ENCODE results near the gene TTLL11.

TTLL11 gene

GRCh38 chr9:121996783-121997182 is 96.3 kb downstream of the TTLL11 start:
- Histone ChIP-seq H2AFZ (no peak overlapping the region), H3K4me1 (no peaks in the 10 kb centered on the region), H3K4me2 (ENCODE audit: low read length) (no peak overlapping the region), H3K9me3 (ENCODE audit: control insufficient read depth, low read length) (no peaks in the 10 kb centered on the region), H3K27ac (no peak overlapping the region), H3K4me3 (ENCODE audit: low read depth, low read length) (no peak overlapping the region), H3K27me3 (ENCODE audit: control insufficient read depth, insufficient read depth, low read length) (no peaks in the 10 kb centered on the region), H3K9ac (no peak overlapping the region), H3K79me2 (peaks cover 1% of the 10 kb centered on the region), H3K36me3 (ENCODE audit: control insufficient read depth, insufficient read depth, low read length) (no peaks in the 10 kb centered on the region)
- no peak for TF ChIP-seq CTCF (IDR thresholded peaks at IDR 0.05)

GRCh38 chr9:121995997-121996396 is 97.1 kb downstream of the TTLL11 start:
- Histone ChIP-seq H2AFZ (no peak overlapping the region), H3K4me3 (ENCODE audit: low read depth, low read length) (no peak overlapping the region), H3K4me2 (ENCODE audit: low read length) (no peak overlapping the region), H3K36me3 (ENCODE audit: control insufficient read depth, insufficient read depth, low read length) (no peaks in the 10 kb centered on the region), H3K9me3 (ENCODE audit: control insufficient read depth, low read length) (no peaks in the 10 kb centered on the region), H3K4me1 (no peaks in the 10 kb centered on the region), H3K9ac (no peak overlapping the region), H3K27ac (no peak overlapping the region), H3K27me3 (ENCODE audit: control insufficient read depth, insufficient read depth, low read length) (no peaks in the 10 kb centered on the region), H3K79me2 (peaks cover 3% of the 10 kb centered on the region)
- no peak for TF ChIP-seq CTCF (IDR thresholded peaks at IDR 0.05)

- Histone ChIP-seq H3K4me2 (ENCODE audit: low read length) (no peak overlapping the region), H3K27ac (no peak overlapping the region), H3K79me2 (peaks cover 3% of the 10 kb centered on the region), H3K4me3 (ENCODE audit: low read depth, low read length) (no peak overlapping the region), H3K27me3 (ENCODE audit: control insufficient read depth, insufficient read depth, low read length) (no peaks in the 10 kb centered on the region), H3K4me1 (no peaks in the 10 kb centered on the region), H3K9ac (no peak overlapping the region), H3K36me3 (ENCODE audit: control insufficient read depth, insufficient read depth, low read length) (no peaks in the 10 kb centered on the region), H3K9me3 (ENCODE audit: control insufficient read depth, low read length) (no peaks in the 10 kb centered on the region), H2AFZ (no peak overlapping the region)
- TF ChIP-seq CTCF (IDR thresholded peaks at IDR 0.05) = peak; percentile 72
These were observed 100.4 kb downstream of the TTLL11 start for GRCh38 chr9:121992571-121993212.

GRCh38 chr9:121991307-121991661 is 101.8 kb downstream of the TTLL11 start:
- Histone ChIP-seq H2AFZ (no peak overlapping the region), H3K4me1 (no peaks in the 10 kb centered on the region), H3K79me2 (peaks cover 3% of the 10 kb centered on the region), H3K27me3 (ENCODE audit: control insufficient read depth, insufficient read depth, low read length) (no peaks in the 10 kb centered on the region), H3K27ac (no peak overlapping the region), H3K4me2 (ENCODE audit: low read length) (no peak overlapping the region), H3K9ac (no peak overlapping the region), H3K4me3 (ENCODE audit: low read depth, low read length) (no peak overlapping the region), H3K9me3 (ENCODE audit: control insufficient read depth, low read length) (no peaks in the 10 kb centered on the region), H3K36me3 (ENCODE audit: control insufficient read depth, insufficient read depth, low read length) (no peaks in the 10 kb centered on the region)
- TF ChIP-seq CTCF (IDR thresholded peaks at IDR 0.05) = no peak

- no peaks in the 10 kb centered on the region for H3K27me3 ChIP-seq (ENCODE audit: control insufficient read depth, insufficient read depth, low read length)
- H3K4me2 ChIP-seq (ENCODE audit: low read length) = no peak overlapping the region
- no peak overlapping the region for H2AFZ ChIP-seq
- no peaks in the 10 kb centered on the region for H3K9me3 ChIP-seq (ENCODE audit: control insufficient read depth, low read length)
- H3K9ac ChIP-seq = no peak overlapping the region
- TF ChIP-seq CTCF (IDR thresholded peaks at IDR 0.05) = no peak
- H3K27ac ChIP-seq = no peak overlapping the region
- H3K4me1 ChIP-seq = no peaks in the 10 kb centered on the region
- H3K36me3 ChIP-seq (ENCODE audit: control insufficient read depth, insufficient read depth, low read length) = no peaks in the 10 kb centered on the region
- no peak overlapping the region for H3K4me3 ChIP-seq (ENCODE audit: low read depth, low read length)
- peaks cover 3% of the 10 kb centered on the region for H3K79me2 ChIP-seq
These were observed 102.4 kb downstream of the TTLL11 start for GRCh38 chr9:121990600-121991306.
